Activated CD4-positive, alpha-beta T cell treated with anti-CD3 and anti-CD28 coated beads, Interleukin-2, amount 10 ng/mL, durations not matched to agents 7 days and 5 days (primary cell): ENCODE data around the gene TUBGCP5. TPM values are rescaled to one million over a fixed set of nuclear protein-coding genes. Genes with fewer than 3 reads are reported as not detected.

ENCODE experiments used
- CTCF ChIA-PET: fragments of 350-600 bp; sonication (Branson Sonifier 250); formaldehyde crosslinking; loops from one replicate; lab custom pipeline; 2021; ENCODE audit warnings: antibody characterized with exemption; lab: Charles Lee
- POLR2A ChIA-PET: fragments of 350-600 bp; sonication (Branson Sonifier 250); formaldehyde crosslinking; loops from one replicate; lab custom pipeline; 2021; ENCODE audit warnings: antibody characterized with exemption; lab: Charles Lee
- DNase-seq: peaks from one replicate; pipeline ENCODE4 v3.0.0-alpha.2; 2020
- H3K27ac Mint-ChIP-seq: one replicate; pipeline ENCODE4 v1.8.0; 2021; ENCODE audit warnings: mild to moderate bottlenecking, moderate library complexity, mixed read lengths
- H3K27me3 Mint-ChIP-seq: one replicate; pipeline ENCODE4 v1.8.0; 2021; ENCODE audit warnings: mixed read lengths
- H3K36me3 Mint-ChIP-seq: one replicate; pipeline ENCODE4 v1.8.0; 2021; ENCODE audit warnings: low read depth, mixed read lengths
- H3K4me1 Mint-ChIP-seq: one replicate; pipeline ENCODE4 v1.8.0; 2021; ENCODE audit warnings: mixed read lengths
- H3K4me3 Mint-ChIP-seq: one replicate; pipeline ENCODE4 v1.8.0; 2021; ENCODE audit warnings: mild to moderate bottlenecking, moderate library complexity, mixed read lengths
- H3K9me3 Mint-ChIP-seq: one replicate; pipeline ENCODE4 v1.8.0; 2021; ENCODE audit warnings: mixed read lengths
- total RNA-seq, 2 experiments: library from RNA; stranded (reverse); gene quantifications; one replicate each; pipeline ENCODE4 v1.2.3, GENCODE V29; 2021

Gene TUBGCP5
- total RNA-seq, 2 experiments from 2014 or later, result 21.7 to 22.2 TPM

- H3K4me3 Mint-ChIP-seq, result peak overlapping the region; percentile 69
- H3K4me1 Mint-ChIP-seq, result peaks cover 18% of the 10 kb centered on the region
- no peak for DNase-seq
- peak overlapping the region; percentile 25 for H3K27ac Mint-ChIP-seq
- ChIA-PET CTCF (interaction anchor here (0.9 kb wide), 1 partner anchor 16 kb away, joined by 3 read pairs; no protein-coding TSS in a partner anchor), POLR2A (no interaction called here)
- H3K9me3 Mint-ChIP-seq, result no peaks in the 10 kb centered on the region
- H3K36me3 Mint-ChIP-seq, result no peaks in the 10 kb centered on the region
- H3K27me3 Mint-ChIP-seq, result peaks cover 22% of the 10 kb centered on the region
Measured at GRCh38 chr15:22981051-22981840, 58.1 kb downstream of the TUBGCP5 start.

- Mint-ChIP-seq H3K4me3 (peak within 1 kb of the TSS; percentile 78), H3K4me1 (peaks cover 18% of the 10 kb centered on the region), H3K9me3 (no peaks in the 10 kb centered on the region), H3K36me3 (no peaks in the 10 kb centered on the region), H3K27me3 (peaks cover 22% of the 10 kb centered on the region), H3K27ac (peak within 1 kb of the TSS; percentile 25)
- ChIA-PET CTCF (interaction anchor here (0.9 to 1.3 kb wide), 2 partner anchors 17 to 22 kb away, joined by 3 to 4 read pairs; no protein-coding TSS in a partner anchor), POLR2A (no interaction called here)
- peak; percentile 12 for DNase-seq
Measured at GRCh38 chr15:22980189-22981050, 58.9 kb downstream of the TUBGCP5 start, which contains the start of gene CYFIP1. TSS of gene CYFIP1 (minus strand) at chr15:22980368. CDS start at chr15:22947285, 33,083 bp downstream.

GRCh38 chr15:22979238-22980188 lies 59.9 kb downstream of the TUBGCP5 start:
- POLR2A ChIA-PET, result no interaction called here
- peak overlapping the region; percentile 16 for H3K27ac Mint-ChIP-seq
- peak; percentile 40 for DNase-seq

GRCh38 chr15:22978691-22979237 lies 60.6 kb downstream of the TUBGCP5 start:
- Mint-ChIP-seq H3K27ac (no peak overlapping the region), H3K9me3 (no peaks in the 10 kb centered on the region), H3K4me1 (peaks cover 20% of the 10 kb centered on the region), H3K27me3 (peaks cover 22% of the 10 kb centered on the region), H3K4me3 (peak overlapping the region; percentile 78), H3K36me3 (no peaks in the 10 kb centered on the region)
- no peak for DNase-seq
- ChIA-PET POLR2A (no interaction called here), CTCF (no interaction called here)

More at GRCh38 chr15:22979238-22980188, 59.9 kb downstream of the TUBGCP5 start:
- Mint-ChIP-seq H3K4me3 (peak overlapping the region; percentile 78), H3K27me3 (peaks cover 22% of the 10 kb centered on the region), H3K9me3 (no peaks in the 10 kb centered on the region), H3K4me1 (peaks cover 20% of the 10 kb centered on the region), H3K36me3 (no peaks in the 10 kb centered on the region)
- CTCF ChIA-PET, result interaction anchor here (1.3 kb wide), 1 partner anchor 23 kb away, joined by 4 read pairs; no protein-coding TSS in a partner anchor

GRCh38 chr15:22974745-22975144 lies 64.6 kb downstream of the TUBGCP5 start:
- ChIA-PET CTCF (interaction anchor here (0.7 kb wide), 1 partner anchor 25 kb away, joined by 3 read pairs; no protein-coding TSS in a partner anchor), POLR2A (no interaction called here)
- Mint-ChIP-seq H3K36me3 (no peaks in the 10 kb centered on the region), H3K4me1 (peaks cover 20% of the 10 kb centered on the region), H3K9me3 (no peaks in the 10 kb centered on the region), H3K27me3 (peaks cover 17% of the 10 kb centered on the region), H3K4me3 (no peak overlapping the region), H3K27ac (no peak overlapping the region)
- DNase-seq, result no peak

GRCh38 chr15:22973987-22974386 lies 65.4 kb downstream of the TUBGCP5 start:
- Mint-ChIP-seq H3K4me3 (no peak overlapping the region), H3K9me3 (no peaks in the 10 kb centered on the region), H3K4me1 (peaks cover 12% of the 10 kb centered on the region), H3K27ac (no peak overlapping the region), H3K36me3 (no peaks in the 10 kb centered on the region), H3K27me3 (peaks cover 10% of the 10 kb centered on the region)
- DNase-seq, result no peak
- ChIA-PET CTCF (no interaction called here), POLR2A (no interaction called here)

- Mint-ChIP-seq H3K27ac (no peak overlapping the region), H3K4me1 (peaks cover 5% of the 10 kb centered on the region), H3K36me3 (no peaks in the 10 kb centered on the region), H3K27me3 (peaks cover 4% of the 10 kb centered on the region), H3K4me3 (no peak overlapping the region), H3K9me3 (no peaks in the 10 kb centered on the region)
- ChIA-PET CTCF (no interaction called here), POLR2A (no interaction called here)
- DNase-seq, result no peak
Measured at GRCh38 chr15:22973286-22973685, 66.1 kb downstream of the TUBGCP5 start.

GRCh38 chr15:22969489-22969888 lies 69.9 kb downstream of the TUBGCP5 start:
- peaks cover 3% of the 10 kb centered on the region for H3K4me1 Mint-ChIP-seq
- DNase-seq, result no peak

GRCh38 chr15:22968366-22968765 lies 71.0 kb downstream of the TUBGCP5 start:
- DNase-seq, result no peak
- no peak overlapping the region for H3K4me3 Mint-ChIP-seq
- no peaks in the 10 kb centered on the region for H3K9me3 Mint-ChIP-seq
- ChIA-PET CTCF (no interaction called here), POLR2A (no interaction called here)
- H3K27me3 Mint-ChIP-seq, result peaks cover 1% of the 10 kb centered on the region
- no peak overlapping the region for H3K27ac Mint-ChIP-seq
- H3K36me3 Mint-ChIP-seq, result no peaks in the 10 kb centered on the region
- H3K4me1 Mint-ChIP-seq, result peaks cover 2% of the 10 kb centered on the region

More at GRCh38 chr15:22969489-22969888, 69.9 kb downstream of the TUBGCP5 start:
- ChIA-PET CTCF (no interaction called here), POLR2A (no interaction called here)
- H3K4me3 Mint-ChIP-seq, result no peak overlapping the region
- H3K36me3 Mint-ChIP-seq, result no peaks in the 10 kb centered on the region
- no peaks in the 10 kb centered on the region for H3K9me3 Mint-ChIP-seq
- peaks cover 2% of the 10 kb centered on the region for H3K27me3 Mint-ChIP-seq
- H3K27ac Mint-ChIP-seq, result no peak overlapping the region

GRCh38 chr15:22967084-22967770 lies 72.1 kb downstream of the TUBGCP5 start:
- Mint-ChIP-seq H3K4me1 (no peaks in the 10 kb centered on the region), H3K27me3 (no peaks in the 10 kb centered on the region), H3K27ac (no peak overlapping the region), H3K9me3 (no peaks in the 10 kb centered on the region), H3K36me3 (no peaks in the 10 kb centered on the region), H3K4me3 (no peak overlapping the region)
- DNase-seq, result no peak
- CTCF ChIA-PET, result no interaction called here
- POLR2A ChIA-PET, result no interaction called here

- H3K27me3 Mint-ChIP-seq, result no peaks in the 10 kb centered on the region
- DNase-seq, result no peak
- no peaks in the 10 kb centered on the region for H3K36me3 Mint-ChIP-seq
- H3K4me3 Mint-ChIP-seq, result no peak overlapping the region
- POLR2A ChIA-PET, result no interaction called here
- no peak overlapping the region for H3K27ac Mint-ChIP-seq
- no peaks in the 10 kb centered on the region for H3K9me3 Mint-ChIP-seq
- H3K4me1 Mint-ChIP-seq, result no peaks in the 10 kb centered on the region
- CTCF ChIA-PET, result no interaction called here
Measured at GRCh38 chr15:22966321-22967083, 72.9 kb downstream of the TUBGCP5 start.
